Retina (tissue), 1 donor: ENCODE measurements around the gene ZIC2.
"Not testable (repeated sequence)": the region's sequence is repeated elsewhere in the genome, so short reads cannot be mapped to it uniquely, and the experiment has no call there.

Source experiments
- DNase-seq: peaks from one replicate; pipeline ENCODE4 v3.0.0-alpha.2; 2016

Gene ZIC2

GRCh38 chr13:100024023-100024422, 42.4 kb downstream of the ZIC2 start:
- no peak for DNase-seq

GRCh38 chr13:100029933-100030332, 48.3 kb downstream of the ZIC2 start:
- DNase-seq, result no peak

GRCh38 chr13:100032642-100033041, 51.1 kb downstream of the ZIC2 start:
- DNase-seq, result not testable (repeated sequence)

- no peak for DNase-seq
Observed at GRCh38 chr13:100035936-100036335, 54.4 kb downstream of the ZIC2 start.
